ENCODE measurements around the gene TBC1D22A.

Gene TBC1D22A

DNA sequence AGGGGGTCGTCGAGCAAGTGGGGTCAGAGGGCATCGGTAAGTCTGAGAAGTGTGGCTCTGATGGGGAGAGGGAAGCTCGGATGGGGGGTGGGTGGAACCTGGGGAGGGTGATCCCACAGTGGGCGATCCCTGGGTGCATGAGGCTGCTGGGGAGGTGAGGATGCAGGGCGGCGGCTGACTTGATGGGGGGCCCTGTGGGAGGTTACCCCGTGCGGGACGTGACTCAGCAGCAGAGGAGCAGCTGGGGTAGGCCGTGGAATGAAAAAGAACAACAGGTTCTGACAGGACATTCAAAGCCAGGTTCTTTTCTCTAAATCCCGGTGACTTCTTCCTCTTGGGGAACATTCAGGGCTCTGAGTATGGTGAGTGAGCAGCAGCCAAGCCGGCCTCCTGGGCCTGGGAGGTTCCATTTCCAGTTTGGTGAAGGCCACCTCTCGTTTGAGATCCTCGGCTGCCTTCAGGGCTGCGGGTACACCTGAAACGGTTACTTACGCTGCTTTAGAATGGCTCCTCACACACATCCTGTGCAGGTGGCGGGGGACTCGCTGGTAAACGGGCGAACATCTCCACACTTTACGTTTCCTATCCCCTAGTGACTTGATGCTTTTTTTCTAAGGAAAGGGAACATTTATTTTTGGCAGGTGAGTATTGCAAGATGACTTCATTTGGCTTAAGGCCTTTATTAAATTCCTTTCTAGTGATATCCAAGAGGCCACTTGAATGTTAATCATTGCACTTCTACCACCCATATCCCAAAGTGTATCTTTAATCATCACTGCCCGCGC is 278.2 kb downstream of the TBC1D22A start:
- H3K4me3 ChIP-seq (ENCODE audit: low read length): no peak overlapping the region
- no peak for TF ChIP-seq ZNF274 (IDR thresholded peaks at IDR 0.05; ENCODE audit: low read depth, low read length)

DNA sequence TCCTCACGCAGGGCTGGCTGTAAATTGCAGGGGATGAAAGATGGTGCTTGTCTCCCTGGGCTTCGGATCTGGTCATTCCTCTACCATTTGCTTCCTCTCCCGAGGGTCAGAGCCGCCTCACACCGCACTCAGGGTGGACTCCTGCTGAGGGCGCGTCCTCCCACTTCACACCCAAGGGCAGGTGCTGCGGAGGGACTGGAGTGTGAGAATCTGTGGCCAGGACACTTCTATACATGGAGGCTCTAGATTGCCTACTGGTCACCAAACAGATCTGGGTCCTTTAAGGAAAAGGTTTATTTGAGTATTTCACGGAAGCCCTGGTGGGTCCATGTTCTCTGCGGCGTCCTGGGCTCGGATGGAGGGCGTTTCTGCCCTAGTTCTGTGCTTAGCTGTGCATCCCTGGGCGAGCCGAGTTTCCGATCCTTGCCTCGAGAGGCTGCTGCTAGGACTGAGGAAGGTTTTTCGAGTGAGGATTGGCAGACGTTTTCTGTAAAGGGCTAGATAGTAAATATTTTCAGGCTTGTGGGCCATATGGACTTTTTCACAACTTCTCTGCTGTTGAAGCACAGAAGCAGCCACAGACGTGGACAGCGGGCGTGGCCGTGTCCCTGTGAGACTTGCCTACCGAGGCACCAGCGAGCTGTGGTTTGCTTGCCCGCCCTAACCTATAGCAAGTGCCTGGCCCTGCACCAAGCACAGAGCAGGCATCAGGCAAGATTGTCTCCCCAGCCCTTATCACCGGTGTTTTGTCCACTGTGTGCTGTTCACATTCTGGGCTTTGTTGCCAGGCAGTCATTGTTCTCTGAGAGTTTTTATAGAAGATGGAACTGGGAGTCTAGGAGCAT is 279.0 kb downstream of the TBC1D22A start:
- no peak for TF ChIP-seq ZNF274 (IDR thresholded peaks at IDR 0.05; ENCODE audit: low read depth, low read length)
- H3K4me3 ChIP-seq (ENCODE audit: low read length): no peak overlapping the region

DNA sequence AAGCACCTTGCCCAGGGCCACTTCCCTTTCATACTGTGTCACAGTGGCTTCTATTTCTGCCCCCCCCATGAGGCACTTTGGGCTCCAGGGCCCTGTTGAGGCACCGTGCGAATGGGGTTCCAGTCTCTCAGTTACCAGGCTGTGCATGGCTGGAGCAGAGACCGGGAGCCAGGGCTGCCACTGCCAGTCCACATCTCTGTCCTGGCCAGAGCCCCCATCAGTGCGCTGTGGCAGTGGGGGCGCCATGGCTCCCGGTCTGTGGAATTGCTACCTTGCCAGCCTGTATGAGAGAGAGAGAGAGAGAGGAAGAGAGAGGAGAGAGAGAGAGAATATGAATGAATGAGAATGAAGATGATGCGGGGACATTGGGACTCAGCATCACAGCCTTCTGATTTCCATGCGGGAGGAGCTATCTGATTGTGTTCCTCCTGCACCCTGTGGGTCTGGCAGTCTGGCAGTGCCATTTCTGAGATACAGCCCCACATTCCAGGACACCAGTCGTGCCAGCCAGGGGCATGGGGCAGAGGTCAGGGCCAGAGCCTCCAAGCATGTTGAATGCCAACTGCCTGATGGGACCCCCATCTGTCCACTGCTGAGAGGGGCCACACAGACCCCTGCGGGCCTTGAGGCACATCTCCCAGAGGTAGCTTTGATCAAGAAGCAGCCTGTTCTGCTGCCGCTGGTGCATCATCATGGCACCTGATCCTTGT is 279.8 kb downstream of the TBC1D22A start:
- TF ChIP-seq ZNF274 (IDR thresholded peaks at IDR 0.05; ENCODE audit: low read depth, low read length): no peak
- no peak overlapping the region for H3K4me3 ChIP-seq (ENCODE audit: low read length)

DNA sequence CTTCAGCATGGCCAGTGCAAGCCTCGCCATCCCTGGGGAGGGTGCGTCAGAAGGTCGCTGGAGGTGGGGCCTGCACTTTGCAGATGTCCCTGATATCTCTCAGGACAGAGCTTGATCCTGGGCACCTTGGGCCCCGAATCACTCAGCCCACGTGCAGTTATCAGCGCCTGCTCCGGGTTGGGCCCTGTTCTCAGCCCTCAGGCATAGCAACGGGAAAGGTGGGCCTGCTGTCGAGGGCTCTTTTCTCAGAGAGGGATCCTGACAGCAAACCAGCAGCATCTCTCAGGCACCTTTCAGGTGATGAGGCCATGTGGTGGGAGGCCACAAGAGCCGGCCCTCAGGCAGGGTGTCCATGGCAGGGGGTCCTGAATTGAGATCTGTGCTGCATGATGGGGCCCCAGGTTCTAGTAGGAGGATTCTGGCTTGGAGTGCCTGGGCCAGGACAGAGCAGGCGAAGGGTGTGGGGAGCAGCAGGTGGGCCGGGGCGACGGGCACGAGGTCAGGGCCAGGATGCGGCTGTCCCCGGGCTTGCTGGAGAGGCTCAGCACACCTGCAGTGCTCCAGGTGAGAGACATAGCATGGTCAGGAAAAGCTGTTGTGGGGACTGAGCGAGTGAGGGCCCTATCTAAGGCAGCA is 280.5 kb downstream of the TBC1D22A start:
- H3K4me3 ChIP-seq (ENCODE audit: low read length): no peak overlapping the region
- no peak for TF ChIP-seq ZNF274 (IDR thresholded peaks at IDR 0.05; ENCODE audit: low read depth, low read length)

DNA sequence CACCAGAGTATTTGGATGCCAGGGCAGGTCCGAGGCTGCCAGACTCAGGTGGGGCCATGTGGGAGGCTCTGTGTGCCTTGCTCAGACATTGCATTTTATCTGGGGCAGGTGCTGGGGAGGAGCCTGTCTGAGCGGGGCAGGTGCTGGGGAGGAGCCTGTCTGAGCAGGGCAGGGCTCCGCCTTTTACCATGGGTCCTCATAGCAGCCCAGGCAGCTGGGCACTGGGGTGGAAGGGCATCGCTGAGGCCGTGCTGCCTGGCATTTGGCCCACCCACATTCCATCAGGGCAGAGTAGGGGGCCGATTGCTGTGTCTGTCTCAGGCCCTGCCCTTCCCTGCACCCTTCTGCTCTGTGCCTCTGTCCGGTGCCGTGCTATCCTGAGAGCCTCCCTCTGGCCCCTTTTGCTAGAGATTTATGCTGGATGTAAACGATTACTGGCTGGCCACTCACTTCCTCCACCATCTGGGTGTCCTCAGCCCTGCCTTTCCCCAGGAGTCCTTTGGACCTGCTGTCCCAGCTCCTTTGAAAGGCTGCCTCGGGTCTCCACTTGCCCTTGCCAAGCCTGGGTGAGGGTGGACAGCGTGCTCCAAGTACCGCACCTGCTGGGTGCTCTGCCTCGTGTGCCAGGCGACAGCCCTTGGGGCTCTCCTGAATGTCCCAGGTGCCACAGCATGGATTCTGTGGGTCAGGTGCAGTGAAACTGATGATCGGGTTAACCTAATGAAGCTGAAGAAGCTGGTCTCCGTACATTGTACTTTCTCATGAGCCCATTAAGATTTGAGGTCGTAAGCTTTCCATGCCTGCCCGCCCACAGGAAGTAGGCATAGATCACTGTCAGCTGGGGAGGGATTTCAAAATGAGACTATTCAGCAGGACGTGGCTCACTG is 281.6 kb downstream of the TBC1D22A start:
- no peak overlapping the region for H3K4me3 ChIP-seq (ENCODE audit: low read length)
- no peak for TF ChIP-seq ZNF274 (IDR thresholded peaks at IDR 0.05; ENCODE audit: low read depth, low read length)

DNA sequence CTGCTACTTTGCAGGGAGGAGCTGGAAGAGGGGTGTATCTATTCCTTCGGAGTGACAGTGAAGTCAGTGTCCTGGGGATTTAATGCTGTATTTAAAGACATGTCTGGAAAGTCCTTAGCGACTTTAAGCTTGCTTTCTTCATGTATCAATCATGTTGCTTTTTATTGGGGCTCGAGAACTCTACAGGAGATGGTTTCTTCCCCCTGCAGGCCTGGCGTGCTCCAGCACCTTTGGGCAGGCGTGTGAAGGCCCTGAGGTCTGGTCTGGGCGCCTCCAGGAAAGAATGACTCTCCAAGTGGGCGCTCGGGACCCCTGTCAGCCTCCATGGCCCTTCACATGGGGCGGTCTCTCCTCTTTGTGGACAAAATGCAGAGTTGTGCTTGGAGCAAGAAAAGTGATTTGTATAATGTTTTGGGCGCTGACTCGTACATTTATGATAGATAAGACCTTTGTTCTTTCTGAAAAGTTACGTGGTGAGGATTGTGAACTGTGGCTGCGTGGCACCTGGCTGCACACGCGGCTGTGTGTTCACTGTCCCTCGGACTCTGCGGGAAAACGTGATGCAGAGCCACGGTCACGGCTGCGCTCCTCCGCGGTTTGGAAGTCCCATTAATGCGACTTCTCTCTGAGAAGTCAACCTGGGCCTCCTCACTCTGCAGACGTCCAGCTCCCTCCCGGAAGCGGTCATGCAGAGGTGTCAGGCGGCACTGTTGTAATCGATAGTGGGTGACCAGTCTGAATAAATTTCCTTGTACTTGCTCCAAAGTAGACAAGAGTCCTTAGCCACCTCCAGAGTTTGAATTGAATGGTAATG is 282.5 kb downstream of the TBC1D22A start:
- no peak for TF ChIP-seq ZNF274 (IDR thresholded peaks at IDR 0.05; ENCODE audit: low read depth, low read length)
- H3K4me3 ChIP-seq (ENCODE audit: low read length): no peak overlapping the region

DNA sequence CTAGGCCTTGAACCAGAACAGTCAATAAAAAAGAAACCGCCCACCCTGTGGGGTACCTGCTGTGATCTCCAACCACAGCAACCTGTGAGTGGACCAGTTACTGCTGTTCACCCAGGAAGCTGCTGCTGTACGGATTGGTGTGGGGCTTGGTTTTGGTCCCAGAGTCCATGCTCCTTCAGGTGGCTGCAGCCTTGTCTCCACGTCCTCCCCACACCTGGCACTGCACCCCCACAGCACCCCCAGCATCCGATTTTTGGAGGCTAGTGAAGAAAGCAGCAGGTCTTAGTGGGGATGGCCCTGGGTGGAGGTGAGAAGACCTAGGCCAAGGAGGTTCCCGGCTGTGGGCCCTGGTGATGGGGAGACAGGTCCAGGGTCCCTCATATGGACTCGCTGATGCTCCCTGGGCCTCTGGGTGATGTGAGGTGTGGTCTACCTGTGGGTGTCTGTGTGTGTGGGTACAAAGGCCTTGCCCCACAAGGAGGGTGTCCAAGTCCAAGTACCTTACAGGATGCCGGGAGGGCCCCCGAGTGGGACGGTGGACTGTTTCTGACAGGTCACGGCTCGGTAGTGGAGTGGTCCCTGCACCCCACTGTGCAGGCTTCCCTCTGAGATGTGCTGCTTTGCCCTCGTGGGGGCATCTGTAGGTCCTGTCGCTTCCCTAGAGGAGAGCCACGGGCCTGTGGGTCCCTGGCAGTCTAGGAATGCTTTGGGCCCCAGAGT is 283.4 kb downstream of the TBC1D22A start:
- TF ChIP-seq ZNF274 (IDR thresholded peaks at IDR 0.05; ENCODE audit: low read depth, low read length): no peak
- no peak overlapping the region for H3K4me3 ChIP-seq (ENCODE audit: low read length)

DNA sequence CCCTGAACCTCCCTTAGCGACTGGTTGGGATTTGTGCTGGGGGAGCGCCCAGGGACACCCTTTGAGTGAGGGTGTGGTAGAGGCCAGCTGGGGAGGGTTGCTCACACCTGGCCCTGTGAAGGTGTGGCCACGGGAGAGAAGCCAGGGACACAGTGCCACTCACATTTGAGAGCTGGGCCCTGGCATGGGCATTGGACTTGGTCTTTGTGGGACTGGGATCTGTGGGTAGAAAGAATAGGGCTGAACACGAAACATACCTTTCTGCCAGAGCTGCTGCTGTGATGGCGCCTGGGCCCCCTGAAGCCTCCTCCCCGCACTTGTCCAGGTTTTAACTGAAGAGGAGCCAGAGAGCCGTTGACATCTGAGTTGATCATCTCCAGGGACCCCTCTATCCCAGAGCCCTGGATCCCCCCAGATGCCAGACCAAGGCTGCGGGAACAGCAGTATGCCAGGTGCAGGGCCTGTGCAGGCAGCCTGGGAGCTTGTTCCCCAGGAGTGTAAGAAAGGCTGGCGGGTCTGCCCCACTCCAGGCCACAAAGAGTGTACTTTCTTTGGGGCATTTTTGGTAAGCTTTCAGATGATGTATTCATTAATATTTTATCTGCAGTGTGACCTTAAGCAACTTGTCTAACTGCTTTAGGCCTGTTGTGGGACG is 284.1 kb downstream of the TBC1D22A start:
- H3K4me3 ChIP-seq (ENCODE audit: low read length): no peak overlapping the region
- TF ChIP-seq ZNF274 (IDR thresholded peaks at IDR 0.05; ENCODE audit: low read depth, low read length): no peak

DNA sequence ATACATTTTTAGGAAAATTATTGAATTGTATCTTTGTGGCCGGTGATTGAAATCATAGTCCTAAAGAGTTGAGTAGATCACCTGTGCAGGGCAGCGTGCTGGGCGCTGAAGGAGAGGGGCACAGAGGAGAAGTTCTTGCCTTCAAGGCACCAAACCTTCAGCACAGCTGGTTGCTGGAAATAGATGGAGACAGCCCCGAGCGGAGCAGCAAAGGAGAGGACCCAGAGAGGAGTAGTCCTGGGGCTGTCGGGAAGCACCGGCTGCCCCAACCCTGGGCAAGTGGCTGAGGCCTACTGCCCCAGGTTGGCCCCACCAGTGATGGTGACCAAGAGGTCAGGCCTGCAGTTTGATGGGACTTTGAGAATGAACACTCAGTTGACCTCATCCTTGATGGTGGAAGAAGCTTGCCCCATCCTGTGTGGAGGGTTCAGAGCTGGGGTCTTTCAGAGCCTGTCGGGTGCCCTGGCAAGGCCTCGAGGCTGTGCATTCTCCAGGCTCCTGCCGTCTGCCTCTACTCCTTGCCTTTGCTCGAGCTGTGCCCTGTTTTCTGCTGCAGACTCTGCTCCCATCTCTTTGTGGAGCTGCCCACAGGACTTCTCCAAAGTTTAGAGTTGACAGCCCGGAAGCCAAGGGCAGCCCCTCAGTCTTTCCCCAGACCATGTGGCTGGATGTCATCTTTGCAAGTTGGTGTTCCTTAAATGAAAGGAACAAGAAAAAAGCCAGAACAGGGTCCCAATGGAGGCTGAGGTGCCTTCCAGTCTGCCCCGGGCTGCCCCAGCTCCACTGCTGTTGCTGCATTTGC is 285.1 kb downstream of the TBC1D22A start:
- no peak for TF ChIP-seq ZNF274 (IDR thresholded peaks at IDR 0.05; ENCODE audit: low read depth, low read length)
- H3K4me3 ChIP-seq (ENCODE audit: low read length): no peak overlapping the region
